Urinary bladder (tissue), 4 donors: Measurements from ENCODE around the gene DHX15. TPM values are rescaled to one million over a fixed set of nuclear protein-coding genes. Genes with fewer than 3 reads are reported as not detected.
"Not testable (repeated sequence)": the region's sequence is repeated elsewhere in the genome, so short reads cannot be mapped to it uniquely, and the experiment has no call there.

Experiments
- DNase-seq: peaks from one replicate; pipeline ENCODE4 v3.0.0-alpha.2; 2015; ENCODE audit errors: extremely low spot score
- H3K27ac ChIP-seq: one replicate; pipeline ENCODE4 v1.5.1; 2013; ENCODE audit warnings: low read depth, mild to moderate bottlenecking, moderate library complexity
- H3K36me3 ChIP-seq: one replicate; pipeline ENCODE4 v1.6.1; 2013; ENCODE audit warnings: mild to moderate bottlenecking, moderate library complexity; ENCODE audit not compliant: insufficient read depth
- H3K4me1 ChIP-seq: one replicate; pipeline ENCODE4 v1.6.1; 2013; ENCODE audit warnings: mild to moderate bottlenecking, moderate library complexity; ENCODE audit not compliant: insufficient read depth
- H3K4me3 ChIP-seq: one replicate; pipeline ENCODE4 v1.5.1; 2013; ENCODE audit warnings: low read depth, low read length
- WGBS: extraction: QIAGEN DNeasy Blood & Tissue Kit; methylation state at CpG from one replicate; pipeline ENCODE4 v1.1.7; 2013; 5-methylcytosine and 5-hydroxymethylcytosine counted together
- polyA plus RNA-seq: library from polyadenylated mRNA; stranded (reverse); fragments of 200-250 nt; gene quantifications from one replicate; pipeline ENCODE4 v1.2.3, GENCODE V29; 2013
- total RNA-seq: library from RNA; depleted of rRNA; stranded (reverse); fragments of >200 nt; gene quantifications from one replicate; pipeline ENCODE4 v1.2.3, GENCODE V29; 2014
- donor health status: healthy with polysubstance abuse.
- donor health status: healthy.

DHX15 gene
- total and polyA plus RNA-seq, 2 donors: 58.5 to 300 TPM

GRCh38 chr4:24513718-24514117 is 70.6 kb downstream of the DHX15 start:
- no peak for DNase-seq
- no peak overlapping the region for H3K27ac ChIP-seq
- H3K4me3 ChIP-seq: no peak overlapping the region
- no peaks in the 10 kb centered on the region for H3K36me3 ChIP-seq
- no peaks in the 10 kb centered on the region for H3K4me1 ChIP-seq
- WGBS: 68% methylated on average over 2 of the region's 2 CpGs

GRCh38 chr4:24511371-24512063 is 72.8 kb downstream of the DHX15 start:
- no peak for DNase-seq
- no peak overlapping the region for H3K4me3 ChIP-seq
- no peak overlapping the region for H3K27ac ChIP-seq
- no peaks in the 10 kb centered on the region for H3K4me1 ChIP-seq
- WGBS: 29% methylated on average over 5 of the region's 5 CpGs
- no peaks in the 10 kb centered on the region for H3K36me3 ChIP-seq

GRCh38 chr4:24510091-24510490 is 74.3 kb downstream of the DHX15 start:
- DNase-seq: no peak
- H3K4me1 ChIP-seq: no peaks in the 10 kb centered on the region
- H3K36me3 ChIP-seq: no peaks in the 10 kb centered on the region
- no peak overlapping the region for H3K4me3 ChIP-seq
- WGBS: 96% methylated on average over 5 of the region's 5 CpGs
- H3K27ac ChIP-seq: no peak overlapping the region

- Histone ChIP-seq H3K27ac (no peak overlapping the region), H3K36me3 (no peaks in the 10 kb centered on the region), H3K4me3 (no peak overlapping the region), H3K4me1 (no peaks in the 10 kb centered on the region)
- no peak for DNase-seq
- WGBS: 98% methylated on average over 2 of the region's 2 CpGs
These were observed 75.8 kb downstream of the DHX15 start for GRCh38 chr4:24508541-24508940.

- DNase-seq: no peak
- Histone ChIP-seq H3K27ac (no peak overlapping the region), H3K36me3 (no peaks in the 10 kb centered on the region), H3K4me3 (no peak overlapping the region), H3K4me1 (no peaks in the 10 kb centered on the region)
- WGBS: 87% methylated on average over 7 of the region's 7 CpGs
These were observed 76.9 kb downstream of the DHX15 start for GRCh38 chr4:24507439-24507838.

GRCh38 chr4:24503090-24503489 is 81.3 kb downstream of the DHX15 start:
- 87% methylated on average over 10 of the region's 10 CpGs for WGBS
- H3K36me3 ChIP-seq, DNase-seq, H3K4me3 ChIP-seq, H3K27ac ChIP-seq, H3K4me1 ChIP-seq: not testable (repeated sequence)

- 93% methylated on average over 7 of the region's 7 CpGs for WGBS
- no peak for DNase-seq
- H3K36me3 ChIP-seq: no peaks in the 10 kb centered on the region
These were observed 87.1 kb downstream of the DHX15 start for GRCh38 chr4:24497221-24497620.

GRCh38 chr4:24496597-24496996 is 87.8 kb downstream of the DHX15 start:
- Histone ChIP-seq H3K27ac (no peak overlapping the region), H3K36me3 (no peaks in the 10 kb centered on the region), H3K4me1 (no peaks in the 10 kb centered on the region), H3K4me3 (no peak overlapping the region)
- WGBS: 87% methylated on average over 6 of the region's 6 CpGs
- DNase-seq: no peak

More at GRCh38 chr4:24497221-24497620, 87.1 kb downstream of the DHX15 start:
- Histone ChIP-seq H3K4me1 (no peaks in the 10 kb centered on the region), H3K27ac (no peak overlapping the region), H3K4me3 (no peak overlapping the region)

GRCh38 chr4:24495388-24495787 is 89.0 kb downstream of the DHX15 start:
- DNase-seq: no peak
- no peaks in the 10 kb centered on the region for H3K4me1 ChIP-seq
- no peak overlapping the region for H3K27ac ChIP-seq
- no peak overlapping the region for H3K4me3 ChIP-seq
- 98% methylated on average over 1 of the region's 1 CpG for WGBS
- H3K36me3 ChIP-seq: no peaks in the 10 kb centered on the region

- DNase-seq: no peak
- Histone ChIP-seq H3K27ac (no peak overlapping the region), H3K36me3 (no peaks in the 10 kb centered on the region), H3K4me3 (no peak overlapping the region), H3K4me1 (no peaks in the 10 kb centered on the region)
- WGBS: 49% methylated on average over 2 of the region's 2 CpGs
These were observed 94.5 kb downstream of the DHX15 start for GRCh38 chr4:24489870-24490269.

GRCh38 chr4:24488399-24489164 is 95.8 kb downstream of the DHX15 start:
- no peaks in the 10 kb centered on the region for H3K36me3 ChIP-seq
- H3K4me1 ChIP-seq: no peaks in the 10 kb centered on the region
- H3K4me3 ChIP-seq: no peak overlapping the region
- WGBS: 42% methylated on average over 15 of the region's 15 CpGs
- DNase-seq: no peak
- no peak overlapping the region for H3K27ac ChIP-seq

GRCh38 chr4:24482871-24483270 is 101.5 kb downstream of the DHX15 start:
- WGBS: 84% methylated on average over 4 of the region's 4 CpGs
- Histone ChIP-seq H3K4me1 (no peaks in the 10 kb centered on the region), H3K4me3 (no peak overlapping the region), H3K27ac (no peak overlapping the region), H3K36me3 (no peaks in the 10 kb centered on the region)
- DNase-seq: no peak

GRCh38 chr4:24477919-24478318 is 106.4 kb downstream of the DHX15 start:
- Histone ChIP-seq H3K4me3 (no peak overlapping the region), H3K4me1 (no peaks in the 10 kb centered on the region), H3K27ac (no peak overlapping the region), H3K36me3 (no peaks in the 10 kb centered on the region)
- no peak for DNase-seq
- 12% methylated on average over 5 of the region's 5 CpGs for WGBS
